A549 (cell line): ENCODE measurements around the gene SRGAP3. TPM values are rescaled to one million over a fixed set of nuclear protein-coding genes. Genes with fewer than 3 reads are reported as not detected.

Experiments
- ATAC-seq, 2 experiments: fragments of 200-7000 bp in 1 of 2; fragments of >200 bp in 1 of 2; cut with Nextera tagmentation in 1 of 2; cut with Tn5 transposase in 1 of 2; 3 replicates each; pipeline versions ENCODE4 v1.8.0 to v1.9.1; 2018 to 2020; ENCODE audit warnings: mild to moderate bottlenecking in 1 of 2, moderate library complexity in 1 of 2
- CTCF ChIA-PET: fragments of 300-600 bp; sonication (Branson Sonifier 250); formaldehyde crosslinking; extraction: SDS; loops from one replicate; lab custom pipeline; 2021; ENCODE audit warnings: antibody characterized with exemption, inconsistent platforms; lab: Yijun Ruan, JAX
- POLR2A ChIA-PET: fragments of 350-600 bp; formaldehyde crosslinking; extraction: SDS; loops from one replicate; lab custom pipeline; 2021; ENCODE audit warnings: antibody characterized with exemption, inconsistent platforms; lab: Yijun Ruan, JAX
- DNase-seq, 2 experiments: peaks; one replicate each; pipeline versions ENCODE4 v3.0.0 to v3.0.0-alpha.2; 2011 to 2016; ENCODE audit warnings: low read depth in 1 of 2, low spot score in 1 of 2
- FAIRE-seq: peaks from 2 replicates; lab custom pipeline; 2011; peaks lifted over from hg19 to GRCh38; lab: Jason Lieb, UNC
- H3K27ac ChIP-seq, 2 experiments: fragments of >200 bp; sonication (Bioruptor Twin); formaldehyde crosslinking; 3 replicates each; pipeline ENCODE4 v1.5.1; 2016 to 2017
- H3K4me1 ChIP-seq: fragments of >200 bp; sonication (Bioruptor Twin); formaldehyde crosslinking; 3 replicates; pipeline ENCODE4 v1.6.1; 2016
- H3K4me2 ChIP-seq: fragments of >200 bp; sonication (Bioruptor Twin); formaldehyde crosslinking; 3 replicates; pipeline ENCODE4 v1.6.1; 2016
- H3K4me3 ChIP-seq: fragments of >200 bp; sonication (Bioruptor Twin); formaldehyde crosslinking; 3 replicates; pipeline ENCODE4 v1.5.1; 2016
- H3K9me3 ChIP-seq: fragments of >200 bp; sonication (Bioruptor Twin); formaldehyde crosslinking; 3 replicates; pipeline ENCODE4 v1.6.1; 2016
- BCL3 ChIP-seq: fragments of >200 bp; sonication (Bioruptor Twin); formaldehyde crosslinking; IDR thresholded peaks from 3 replicates; pipeline ENCODE4 v1.6.1; 2016
- BHLHE40 ChIP-seq: IDR thresholded peaks from 2 replicates; pipeline ENCODE4 v1.6.1; 2012; ENCODE audit warnings: low read depth, low read length, inconsistent platforms
- CBX2 ChIP-seq: fragments of 200-600 bp; sonication (generic); IDR thresholded peaks from 2 replicates; pipeline ENCODE4 v1.6.1; 2016; ENCODE audit warnings: low read depth, mild to moderate bottlenecking, borderline replicate concordance
- CHD2 ChIP-seq: fragments of 150-350 bp; IDR thresholded peaks from 2 replicates; pipeline ENCODE4 v1.6.1; 2014; ENCODE audit warnings: low read length; ENCODE audit not compliant: partially characterized antibody
- CHD4 ChIP-seq: fragments of 200-600 bp; sonication (generic); IDR thresholded peaks from 2 replicates; pipeline ENCODE4 v1.6.1; 2016; ENCODE audit warnings: antibody characterized with exemption, mild to moderate bottlenecking, borderline replicate concordance
- E2F6 ChIP-seq: IDR thresholded peaks from 2 replicates; pipeline ENCODE4 v1.6.1; 2012; ENCODE audit warnings: low read depth, borderline replicate concordance
- EHF ChIP-seq: fragments of 250-450 bp; sonication (Bioruptor Pico); IDR thresholded peaks from 2 replicates; pipeline ENCODE4 v1.5.0; 2020; ENCODE audit warnings: mild to moderate bottlenecking
- EP300 ChIP-seq, 2 experiments: fragments of >200 bp; sonication (Bioruptor Twin); formaldehyde crosslinking; IDR thresholded peaks; 2 replicates in 1 of 2; 3 replicates in 1 of 2; pipeline ENCODE4 v1.6.1; 2016 to 2017
- FOSB ChIP-seq: fragments of 250-450 bp; sonication (Bioruptor Pico); IDR thresholded peaks from 2 replicates; pipeline ENCODE4 v1.5.0; 2020; ENCODE audit warnings: mild to moderate bottlenecking, moderate library complexity
- HDAC2 ChIP-seq: fragments of 200-600 bp; sonication (generic); IDR thresholded peaks from 2 replicates; pipeline ENCODE4 v1.6.1; 2016
- HES2 ChIP-seq: fragments of >200 bp; sonication (Bioruptor Twin); formaldehyde crosslinking; IDR thresholded peaks from 2 replicates; pipeline ENCODE4 v1.6.1; 2016
- HOXA7 ChIP-seq: fragments of 250-450 bp; sonication (Bioruptor Pico); IDR thresholded peaks from 2 replicates; pipeline ENCODE4 v1.5.0; 2020; ENCODE audit warnings: mild to moderate bottlenecking, moderate library complexity
- KDM1A ChIP-seq: fragments of 200-600 bp; sonication (generic); IDR thresholded peaks from 2 replicates; pipeline ENCODE4 v1.6.1; 2016; ENCODE audit warnings: low read depth, mild to moderate bottlenecking
- KDM5A ChIP-seq: fragments of 200-600 bp; sonication (generic); IDR thresholded peaks from 2 replicates; pipeline ENCODE4 v1.6.1; 2016; ENCODE audit warnings: antibody characterized with exemption, mild to moderate bottlenecking
- MAZ ChIP-seq: fragments of 150-350 bp; IDR thresholded peaks from 2 replicates; pipeline ENCODE4 v1.6.1; 2014; ENCODE audit warnings: antibody characterized with exemption, low read depth, low read length, borderline replicate concordance
- MYC ChIP-seq: IDR thresholded peaks from 2 replicates; pipeline ENCODE4 v1.6.1; 2012; ENCODE audit warnings: mild to moderate bottlenecking, inconsistent platforms, low read length, improper control_type of control experiment, borderline replicate concordance
- NFE2L2 ChIP-seq: fragments of 150-350 bp; conservative IDR thresholded peaks from 2 replicates; pipeline ENCODE4 v1.6.1; 2014; ENCODE audit warnings: low read length
- NPAS2 ChIP-seq: fragments of 250-450 bp; sonication (Bioruptor Pico); IDR thresholded peaks from 2 replicates; pipeline ENCODE4 v1.8.0; 2022; ENCODE audit warnings: mild to moderate bottlenecking, moderate library complexity, borderline replicate concordance
- NR3C1 ChIP-seq: fragments of >200 bp; sonication (Bioruptor Twin); formaldehyde crosslinking; IDR thresholded peaks from 3 replicates; pipeline ENCODE4 v1.6.1; 2017
- PBX3 ChIP-seq: IDR thresholded peaks from 2 replicates; pipeline ENCODE4 v1.6.1; 2012
- POLR2A ChIP-seq: IDR thresholded peaks from 2 replicates; pipeline ENCODE4 v1.6.1; 2012; ENCODE audit warnings: mild to moderate bottlenecking, low read length
- RCOR1 ChIP-seq: fragments of 150-350 bp; IDR thresholded peaks from 2 replicates; pipeline ENCODE4 v1.6.1; 2014; ENCODE audit warnings: antibody characterized with exemption, low read length, low read depth
- TFCP2L1 ChIP-seq: fragments of 250-450 bp; sonication (Bioruptor Pico); IDR thresholded peaks from 2 replicates; pipeline ENCODE4 v1.5.0; 2021; ENCODE audit warnings: mild to moderate bottlenecking
- ZFP36 ChIP-seq: fragments of 450-650 bp; IDR thresholded peaks from 2 replicates; pipeline ENCODE4 v1.6.1; 2014; ENCODE audit warnings: borderline replicate concordance; ENCODE audit not compliant: partially characterized antibody
- ZNF302 ChIP-seq: fragments of 250-450 bp; sonication (Bioruptor Pico); IDR thresholded peaks from 2 replicates; pipeline ENCODE4 v1.9.0; 2021; ENCODE audit warnings: inconsistent platforms, mild to moderate bottlenecking, moderate library complexity
- ZSCAN20 ChIP-seq: fragments of 250-450 bp; sonication (Bioruptor Pico); IDR thresholded peaks from 2 replicates; pipeline ENCODE4 v1.8.0; 2022; ENCODE audit warnings: mild to moderate bottlenecking, moderate library complexity
- WGBS: methylation state at CpG from one replicate; pipeline ENCODE4 v1.1.6; 2017; ENCODE audit errors: missing lambda C conversion rate; 5-methylcytosine and 5-hydroxymethylcytosine counted together
- polyA plus RNA-seq, 4 experiments: library from polyadenylated mRNA; depleted of rRNA in 3 of 4; stranded (reverse); fragments of >200 nt; fragmentation: RNase III in 1 of 4; extraction: RNeasy Plus Mini Kit Qiagen cat#74134 plus additional on column Dnase treatment in 1 of 4; gene quantifications; 2 replicates in 3 of 4; 3 replicates in 1 of 4; pipeline ENCODE4 v1.2.3, GENCODE V29; 2011 to 2017
- TF ChIP-seq, protein P1 (sequence below): fragments of >200 bp; sonication (Bioruptor Twin); formaldehyde crosslinking; IDR thresholded peaks from 3 replicates; pipeline ENCODE4 v1.5.1; 2016
- TF ChIP-seq, protein P2 (sequence below): fragments of 450-650 bp; IDR thresholded peaks from 2 replicates; pipeline ENCODE4 v1.6.1; 2014; ENCODE audit warnings: antibody characterized with exemption

Gene SRGAP3
- polyA plus RNA-seq, 2 of the 4 experiments (the other 2 are of a cell fraction): 1.6 to 2.5 TPM

DNA sequence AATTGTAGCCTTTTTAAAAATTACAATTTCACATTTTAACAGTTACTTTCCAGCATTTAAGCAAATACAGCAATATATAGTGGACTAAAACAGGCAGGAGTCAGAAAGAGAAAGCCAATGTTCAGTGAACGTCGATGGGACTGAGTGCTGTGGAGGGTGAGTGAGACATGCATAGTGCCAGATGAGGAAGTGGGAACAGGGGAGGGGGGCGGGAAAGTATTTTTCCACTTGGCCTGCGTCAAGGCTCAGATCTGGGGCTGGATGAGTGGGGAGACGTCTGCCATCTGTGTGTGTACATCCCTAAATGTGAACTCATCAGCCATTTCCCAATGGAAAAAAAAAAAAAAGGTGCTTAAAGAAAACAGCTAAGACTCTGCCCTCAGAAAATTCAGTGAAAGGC lies 266.9 kb downstream of the SRGAP3 start:
- Histone ChIP-seq H3K9me3 (peaks cover 11% of the 10 kb centered on the region; the same call in 1 of the 3 replicates), H3K4me2 (no peak overlapping the region), H3K4me3 (no peak overlapping the region), H3K27ac (no peak overlapping the region), H3K4me1 (no peaks in the 10 kb centered on the region)
- no peak for DNase-seq
- 68% methylated on average over 5 of the region's 5 CpGs for WGBS
- no peak for FAIRE-seq
- TF ChIP-seq FOSB: no peak
- no peak for TF ChIP-seq HES2
- TF ChIP-seq BHLHE40: no peak
- TF ChIP-seq ZNF302 (CRISPR knock-in tag): no peak
- no peak for TF ChIP-seq HOXA7 (CRISPR knock-in tag)
- no peak for TF ChIP-seq RCOR1
- TF ChIP-seq EHF (CRISPR knock-in tag): no peak
- TF ChIP-seq CHD4: no peak
- no peak for TF ChIP-seq EP300 (IDR thresholded peaks at IDR 0.05)
- POLR2A ChIA-PET: no interaction called here
- CTCF ChIA-PET: interaction anchor here (1.0 kb wide), 1 partner anchor 10 kb away, joined by 4 read pairs; no protein-coding TSS in a partner anchor
- ATAC-seq: no peak

DNA sequence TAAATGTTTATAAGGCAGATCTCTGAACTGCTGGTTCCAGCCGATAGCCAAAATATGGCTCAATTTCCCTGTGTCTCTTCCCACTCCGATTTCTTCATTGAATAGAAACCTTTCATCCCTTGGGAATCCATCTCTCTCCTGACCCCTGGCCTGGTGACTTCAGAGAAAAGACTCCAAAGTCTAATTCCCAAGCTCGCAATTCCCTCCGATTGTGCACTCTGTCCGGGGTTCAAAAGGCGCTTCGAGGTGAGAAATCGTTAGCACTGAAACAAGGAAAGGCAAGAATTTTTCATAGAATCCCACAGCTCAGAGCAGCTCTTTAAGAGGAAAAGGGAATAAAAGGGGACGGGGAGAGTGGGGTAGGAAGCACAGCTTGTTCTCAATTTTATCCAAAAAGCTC lies 267.7 kb downstream of the SRGAP3 start:
- WGBS: 79% methylated on average over 9 of the region's 9 CpGs
- FAIRE-seq: no peak
- H3K4me2 ChIP-seq: no peak overlapping the region
- ChIA-PET CTCF (interaction anchor here (1.4 kb wide), 1 partner anchor 321 kb away, joined by 5 read pairs; no protein-coding TSS in a partner anchor), POLR2A (no interaction called here)
- ATAC-seq: no peak
- no peak overlapping the region for H3K4me3 ChIP-seq
- H3K27ac ChIP-seq: no peak overlapping the region
- no peak for DNase-seq
- TF ChIP-seq CHD4: no peak
- TF ChIP-seq NFE2L2: no peak
- TF ChIP-seq, protein P1, sequence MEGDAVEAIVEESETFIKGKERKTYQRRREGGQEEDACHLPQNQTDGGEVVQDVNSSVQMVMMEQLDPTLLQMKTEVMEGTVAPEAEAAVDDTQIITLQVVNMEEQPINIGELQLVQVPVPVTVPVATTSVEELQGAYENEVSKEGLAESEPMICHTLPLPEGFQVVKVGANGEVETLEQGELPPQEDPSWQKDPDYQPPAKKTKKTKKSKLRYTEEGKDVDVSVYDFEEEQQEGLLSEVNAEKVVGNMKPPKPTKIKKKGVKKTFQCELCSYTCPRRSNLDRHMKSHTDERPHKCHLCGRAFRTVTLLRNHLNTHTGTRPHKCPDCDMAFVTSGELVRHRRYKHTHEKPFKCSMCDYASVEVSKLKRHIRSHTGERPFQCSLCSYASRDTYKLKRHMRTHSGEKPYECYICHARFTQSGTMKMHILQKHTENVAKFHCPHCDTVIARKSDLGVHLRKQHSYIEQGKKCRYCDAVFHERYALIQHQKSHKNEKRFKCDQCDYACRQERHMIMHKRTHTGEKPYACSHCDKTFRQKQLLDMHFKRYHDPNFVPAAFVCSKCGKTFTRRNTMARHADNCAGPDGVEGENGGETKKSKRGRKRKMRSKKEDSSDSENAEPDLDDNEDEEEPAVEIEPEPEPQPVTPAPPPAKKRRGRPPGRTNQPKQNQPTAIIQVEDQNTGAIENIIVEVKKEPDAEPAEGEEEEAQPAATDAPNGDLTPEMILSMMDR: no peak
- no peak for TF ChIP-seq MYC
- TF ChIP-seq PBX3: no peak
- TF ChIP-seq TFCP2L1 (CRISPR knock-in tag): no peak
- TF ChIP-seq ZSCAN20 (CRISPR knock-in tag): no peak
- no peak for TF ChIP-seq MAZ
- TF ChIP-seq NR3C1: no peak
- no peak for TF ChIP-seq KDM1A
- TF ChIP-seq HDAC2: no peak
- H3K4me1 ChIP-seq: no peaks in the 10 kb centered on the region
- peaks cover 11% of the 10 kb centered on the region; the same call in 1 of the 3 replicates for H3K9me3 ChIP-seq

- Histone ChIP-seq H3K4me3 (no peak overlapping the region), H3K27ac (no peak overlapping the region), H3K9me3 (peaks cover 11% of the 10 kb centered on the region; the same call in 1 of the 3 replicates), H3K4me1 (no peaks in the 10 kb centered on the region), H3K4me2 (no peak overlapping the region)
- ATAC-seq (no peak; a peak in 2 of 6 replicates), DNase-seq (no peak), FAIRE-seq (no peak)
- WGBS: 75% methylated on average over 9 of the region's 9 CpGs
- CTCF ChIA-PET: interaction anchor here (1.1 to 2.9 kb wide), 3 partner anchors 8 to 321 kb away, joined by 3 to 20 read pairs (median 5); no protein-coding TSS in a partner anchor
- POLR2A ChIA-PET: no interaction called here
- TF ChIP-seq E2F6 (no peak), HDAC2 (no peak), BCL3 (no peak), CHD2 (no peak), FOSB (no peak), NR3C1 (no peak), POLR2A (no peak), HES2 (no peak), CHD4 (no peak), ZFP36 (no peak), NPAS2 (no peak), KDM5A (no peak), CBX2 (no peak), ZNF302 (CRISPR knock-in tag) (no peak)
- TF ChIP-seq, protein P2, sequence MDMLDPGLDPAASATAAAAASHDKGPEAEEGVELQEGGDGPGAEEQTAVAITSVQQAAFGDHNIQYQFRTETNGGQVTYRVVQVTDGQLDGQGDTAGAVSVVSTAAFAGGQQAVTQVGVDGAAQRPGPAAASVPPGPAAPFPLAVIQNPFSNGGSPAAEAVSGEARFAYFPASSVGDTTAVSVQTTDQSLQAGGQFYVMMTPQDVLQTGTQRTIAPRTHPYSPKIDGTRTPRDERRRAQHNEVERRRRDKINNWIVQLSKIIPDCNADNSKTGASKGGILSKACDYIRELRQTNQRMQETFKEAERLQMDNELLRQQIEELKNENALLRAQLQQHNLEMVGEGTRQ: no peak
Measured at GRCh38 chr3:8981296-8981695, 268.1 kb downstream of the SRGAP3 start.
